Hindlimb muscle (tissue), 1 donor: ENCODE measurements around the gene OR2AT4. TPM values are rescaled to one million over a fixed set of nuclear protein-coding genes. Genes with fewer than 3 reads are reported as not detected.
"Not testable (repeated sequence)": the region's sequence is repeated elsewhere in the genome, so short reads cannot be mapped to it uniquely, and the experiment has no call there.

Experiments
- DNase-seq: peaks from one replicate; pipeline ENCODE4 v3.0.0-alpha.2; 2013
- polyA plus RNA-seq: library from polyadenylated mRNA; unstranded; fragments of 120-200 nt; gene quantifications from one replicate; pipeline ENCODE4 v1.2.1, GENCODE V29; 2013; ENCODE audit not compliant: insufficient read length

OR2AT4 gene
- polyA plus RNA-seq, 1 donor, result 0.06 TPM

GRCh38 chr11:75063741-75064314, 32.8 kb downstream of the OR2AT4 start:
- DNase-seq, result no peak

GRCh38 chr11:75059299-75059698, 37.4 kb downstream of the OR2AT4 start:
- DNase-seq, result no peak

GRCh38 chr11:75056814-75057213, 39.9 kb downstream of the OR2AT4 start:
- no peak for DNase-seq

GRCh38 chr11:75055511-75055910, 41.2 kb downstream of the OR2AT4 start:
- no peak for DNase-seq

- no peak for DNase-seq
Measured at GRCh38 chr11:75052457-75052856, 44.2 kb downstream of the OR2AT4 start.

- no peak for DNase-seq
Measured at GRCh38 chr11:75051043-75051442, 45.6 kb downstream of the OR2AT4 start.

GRCh38 chr11:75050516-75050915, 46.2 kb downstream of the OR2AT4 start:
- DNase-seq, result no peak

- not testable (repeated sequence) for DNase-seq
Measured at GRCh38 chr11:75049501-75050266, 47.0 kb downstream of the OR2AT4 start.

GRCh38 chr11:75047191-75047590, 49.5 kb downstream of the OR2AT4 start:
- no peak for DNase-seq

GRCh38 chr11:75046668-75047067, 50.0 kb downstream of the OR2AT4 start:
- DNase-seq, result not testable (repeated sequence)

- DNase-seq, result not testable (repeated sequence)
Measured at GRCh38 chr11:75044381-75045170, 52.1 kb downstream of the OR2AT4 start.

GRCh38 chr11:75041821-75042220, 54.9 kb downstream of the OR2AT4 start:
- not testable (repeated sequence) for DNase-seq

- DNase-seq, result no peak
Measured at GRCh38 chr11:75041263-75041662, 55.4 kb downstream of the OR2AT4 start.

- no peak for DNase-seq
Measured at GRCh38 chr11:75040167-75040770, 56.4 kb downstream of the OR2AT4 start.

- DNase-seq, result no peak
Measured at GRCh38 chr11:75035911-75036565, 60.6 kb downstream of the OR2AT4 start.

GRCh38 chr11:75035256-75035655, 61.4 kb downstream of the OR2AT4 start:
- DNase-seq, result no peak

GRCh38 chr11:75033916-75034315, 62.8 kb downstream of the OR2AT4 start:
- no peak for DNase-seq

- no peak for DNase-seq
Measured at GRCh38 chr11:75032550-75032935, 64.1 kb downstream of the OR2AT4 start.

- peak; percentile 27 for DNase-seq
Measured at GRCh38 chr11:75031771-75032549, 64.7 kb downstream of the OR2AT4 start.
